ENCODE results near the gene GRK5.

The GRK5 gene

DNA sequence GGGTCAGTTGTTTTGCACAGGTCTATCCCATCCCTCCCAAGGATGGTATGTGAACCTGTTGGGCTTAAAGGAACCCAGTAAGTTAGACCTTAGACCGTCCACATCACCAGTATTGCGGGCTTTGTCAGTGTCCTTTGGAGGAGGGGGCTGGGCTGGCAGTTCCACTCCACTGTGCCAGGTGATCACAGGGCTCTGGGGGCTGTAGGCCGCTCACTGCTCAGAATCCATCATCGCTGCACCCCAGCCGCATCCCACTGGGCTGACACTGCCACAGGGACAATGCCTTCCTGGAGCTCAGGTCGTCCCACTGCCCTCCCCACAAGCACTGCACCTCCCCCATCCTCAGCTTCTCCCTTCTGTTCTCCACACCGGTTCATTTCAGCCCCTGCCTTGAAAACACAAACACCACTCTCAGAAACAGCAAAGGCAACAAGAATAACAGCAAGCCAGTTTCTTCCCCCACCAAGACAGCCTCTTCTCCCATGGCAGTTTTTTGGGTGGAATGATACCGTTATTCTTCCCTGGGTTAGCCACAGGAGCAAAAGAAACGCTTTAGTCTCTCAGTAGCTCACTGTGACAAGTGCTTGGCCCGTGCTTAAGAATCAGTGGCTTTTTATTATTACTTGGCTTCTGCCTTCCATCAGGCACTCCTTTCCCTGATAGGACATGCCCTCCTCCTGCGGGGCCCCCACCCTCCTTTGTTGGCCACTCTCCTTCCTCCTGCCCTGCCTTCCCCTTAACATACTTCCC is 111.2 kb downstream of the GRK5 start:
- no peak for DNase-seq (ENCODE audit: low spot score)

DNA sequence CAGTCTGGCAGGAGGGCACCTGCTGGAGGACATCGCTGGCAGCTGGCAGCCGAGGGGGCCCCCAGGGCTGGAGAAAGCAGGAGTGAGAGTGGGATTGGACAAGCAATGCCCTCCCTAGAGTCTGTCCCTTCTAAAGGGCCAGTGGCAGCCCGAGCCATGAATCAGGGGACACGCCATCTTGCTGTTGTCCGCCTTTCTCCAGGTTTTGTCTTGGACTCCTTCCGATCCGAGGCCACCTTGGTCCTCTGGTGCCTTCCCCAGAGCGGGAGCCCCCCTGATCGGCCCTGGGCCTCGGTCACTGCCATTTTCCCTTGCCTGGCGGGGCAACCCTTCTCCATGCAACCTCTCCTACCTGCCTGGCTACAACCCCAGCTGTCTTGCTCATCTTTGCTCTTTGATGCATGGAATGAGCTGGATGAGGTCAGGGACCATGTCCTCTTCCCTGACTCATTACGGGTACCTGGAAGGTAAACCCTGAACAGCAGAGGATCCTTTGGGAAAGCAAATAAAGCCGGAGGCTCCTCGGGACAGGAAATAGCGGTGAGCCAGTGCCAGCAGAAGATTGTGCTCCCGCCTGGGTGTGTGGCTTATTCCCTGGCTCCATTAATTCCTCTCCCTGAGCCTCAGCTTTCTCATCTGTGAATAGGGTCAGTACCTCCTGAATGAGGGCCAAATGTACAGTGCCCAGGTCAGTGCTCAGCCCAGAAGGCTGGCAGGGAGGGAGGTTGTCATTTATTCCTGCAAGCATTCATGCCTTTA is 112.0 kb downstream of the GRK5 start:
- DNase-seq (ENCODE audit: low spot score) = no peak

GRCh38 chr10:119319920-119320258 is 112.5 kb downstream of the GRK5 start:
- no peak for DNase-seq (ENCODE audit: low spot score)

DNA sequence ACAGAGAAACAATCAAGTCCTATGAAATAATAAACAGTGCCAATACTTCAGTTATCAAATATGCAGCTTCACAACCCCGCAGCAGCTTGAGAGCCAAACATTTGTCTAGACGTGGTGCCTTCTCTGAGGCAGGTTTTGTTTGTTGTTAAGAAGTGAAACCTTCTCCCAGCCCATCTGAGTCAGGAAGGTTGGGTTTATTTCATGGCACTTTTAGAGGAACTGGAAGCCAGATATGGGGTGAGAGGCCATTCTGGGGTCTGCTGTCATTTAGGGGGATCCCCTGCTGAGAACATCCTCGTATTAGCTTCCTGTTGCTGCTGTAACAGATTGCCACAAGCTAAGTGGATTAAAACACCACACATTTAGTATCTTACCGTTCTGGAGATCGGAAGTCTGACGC is 113.6 kb downstream of the GRK5 start:
- no peak for DNase-seq (ENCODE audit: low spot score)

- DNase-seq (ENCODE audit: low spot score) = no peak
Observed at GRCh38 chr10:119323085-119324016, 116.0 kb downstream of the GRK5 start.

GRCh38 chr10:119325131-119325530 is 117.8 kb downstream of the GRK5 start:
- DNase-seq (ENCODE audit: low spot score) = no peak

DNA sequence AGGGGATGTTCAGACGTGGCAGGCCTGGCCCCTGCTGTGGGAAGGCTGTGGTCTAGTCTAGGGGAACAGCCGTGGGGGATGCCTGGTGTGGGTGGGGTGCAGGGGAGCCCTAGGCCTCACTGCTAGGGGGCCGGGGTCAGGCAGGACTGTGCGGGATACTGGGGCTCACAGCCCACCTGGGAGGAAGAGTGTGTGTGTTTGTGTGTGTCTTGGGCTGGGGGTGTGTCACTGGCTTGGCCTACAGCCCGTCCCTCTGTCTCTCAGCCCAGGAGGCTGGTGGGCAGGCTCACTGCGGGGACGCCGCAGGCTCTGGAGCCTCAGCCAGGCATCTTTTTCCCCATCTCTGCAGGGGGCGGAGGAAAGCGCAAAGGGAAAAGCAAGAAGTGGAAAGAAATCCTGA is 118.8 kb downstream of the GRK5 start:
- no peak for DNase-seq (ENCODE audit: low spot score)

- DNase-seq (ENCODE audit: low spot score) = no peak
Observed at GRCh38 chr10:119327096-119327745, 119.8 kb downstream of the GRK5 start.

DNA sequence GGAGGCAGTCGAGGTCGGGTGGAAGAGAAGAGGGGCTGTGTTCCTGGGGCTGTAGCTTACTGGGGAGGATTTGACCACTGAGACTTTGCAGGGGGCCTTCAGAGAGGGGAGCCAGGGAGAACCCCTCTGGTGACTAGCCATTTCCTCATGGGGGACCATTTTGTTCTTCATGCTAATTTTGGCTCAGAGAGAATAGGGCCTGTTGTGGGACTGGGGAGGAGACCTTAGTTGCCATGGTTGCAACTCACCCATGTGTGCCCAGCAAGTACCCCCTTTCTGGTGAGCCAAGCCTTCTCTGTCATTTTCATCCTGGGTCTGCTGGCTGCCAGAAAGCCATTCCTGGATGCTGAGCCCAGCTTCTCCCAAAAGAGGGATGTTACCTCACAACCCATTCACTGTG is 120.9 kb downstream of the GRK5 start:
- DNase-seq (ENCODE audit: low spot score) = no peak

- DNase-seq (ENCODE audit: low spot score) = no peak
Observed at GRCh38 chr10:119330342-119330741, 123.0 kb downstream of the GRK5 start.

GRCh38 chr10:119331061-119331460 is 123.7 kb downstream of the GRK5 start:
- DNase-seq (ENCODE audit: low spot score) = no peak

DNA sequence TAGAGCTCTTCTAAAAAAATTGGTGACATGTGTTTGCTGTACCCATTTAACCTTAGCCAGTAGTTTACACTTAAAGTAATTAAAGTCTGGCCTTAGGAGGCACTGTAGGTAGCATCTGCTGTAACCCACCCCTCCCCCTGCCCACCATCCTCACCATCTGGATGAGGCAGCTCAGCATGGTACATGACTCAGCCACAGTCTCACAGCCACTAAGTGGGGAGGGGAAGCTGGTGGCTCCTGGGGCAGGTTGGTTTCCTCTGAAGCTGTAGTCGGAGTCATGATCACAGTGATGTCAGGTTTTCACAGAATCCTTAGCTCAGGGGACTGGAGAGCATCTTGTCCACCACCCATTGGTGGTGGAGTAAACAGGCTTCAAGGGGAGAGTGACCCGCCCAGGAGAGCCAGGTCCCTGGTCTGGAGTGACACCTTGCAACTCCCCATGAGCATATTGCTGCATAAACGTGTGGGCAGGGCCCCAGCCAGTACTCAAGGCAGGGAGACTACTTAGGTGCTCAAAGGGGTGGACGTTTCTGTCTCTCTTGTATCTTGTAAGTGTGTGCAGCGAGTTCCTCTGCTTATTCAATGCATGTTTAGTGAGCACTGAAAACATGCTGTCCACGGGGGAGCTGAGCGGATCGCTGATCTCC is 125.9 kb downstream of the GRK5 start:
- DNase-seq (ENCODE audit: low spot score) = no peak

- DNase-seq (ENCODE audit: low spot score) = no peak
Observed at GRCh38 chr10:119335671-119336353, 128.4 kb downstream of the GRK5 start.

- no peak for DNase-seq (ENCODE audit: low spot score)
Observed at GRCh38 chr10:119336599-119336998, 129.2 kb downstream of the GRK5 start.

DNA sequence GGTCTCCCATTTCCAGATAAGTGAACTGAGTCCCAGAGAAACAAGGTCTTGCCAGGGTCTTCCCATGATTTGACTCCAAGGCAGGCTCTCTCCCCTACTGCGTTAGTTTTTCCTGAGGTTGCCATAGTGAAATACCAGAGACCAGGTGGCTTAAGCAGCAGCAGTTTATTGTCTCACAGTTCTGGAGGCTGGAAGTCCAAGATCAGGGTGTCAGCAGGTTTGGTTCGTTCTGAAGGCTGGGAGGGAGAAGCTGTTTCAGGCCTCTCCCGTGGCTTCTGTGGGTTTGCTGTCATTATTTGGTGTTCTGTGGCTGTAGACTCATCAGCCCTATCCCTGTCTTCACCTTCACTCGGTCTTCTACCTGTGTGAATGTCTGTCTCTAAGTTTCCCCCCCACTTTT is 129.9 kb downstream of the GRK5 start:
- DNase-seq (ENCODE audit: low spot score) = no peak

GRCh38 chr10:119337796-119338432 is 130.5 kb downstream of the GRK5 start:
- no peak for DNase-seq (ENCODE audit: low spot score)

- no peak for DNase-seq (ENCODE audit: low spot score)
Observed at GRCh38 chr10:119339109-119339508, 131.7 kb downstream of the GRK5 start.

DNA sequence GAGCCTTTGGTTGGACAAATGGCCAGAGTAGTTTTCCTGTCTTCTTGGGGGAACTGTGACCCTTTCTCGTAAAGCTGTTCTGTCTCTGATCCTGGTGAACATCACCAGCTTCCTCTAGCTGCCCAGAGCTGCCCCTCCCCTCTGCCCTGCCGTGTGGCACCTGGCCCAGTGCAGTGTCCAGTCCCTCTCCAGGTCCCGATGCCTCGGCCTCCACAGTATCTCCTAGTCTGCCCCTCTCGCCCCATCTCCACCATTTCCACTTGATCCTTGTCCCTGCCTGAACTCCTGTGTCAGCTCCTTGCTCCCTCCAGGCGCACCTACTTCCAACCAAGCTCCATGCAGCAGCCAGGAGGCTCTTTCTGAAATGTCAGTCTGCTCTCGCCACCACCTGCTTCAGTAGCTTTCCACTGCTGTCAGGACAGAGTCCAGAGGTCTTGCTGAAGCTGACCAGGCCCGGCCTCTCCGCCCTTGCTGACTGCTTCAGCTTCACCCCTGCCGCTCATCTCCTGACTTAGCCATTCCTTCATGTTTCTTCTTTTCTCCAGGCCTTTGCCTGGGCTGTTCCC is 133.6 kb downstream of the GRK5 start:
- DNase-seq (ENCODE audit: low spot score) = no peak

DNA sequence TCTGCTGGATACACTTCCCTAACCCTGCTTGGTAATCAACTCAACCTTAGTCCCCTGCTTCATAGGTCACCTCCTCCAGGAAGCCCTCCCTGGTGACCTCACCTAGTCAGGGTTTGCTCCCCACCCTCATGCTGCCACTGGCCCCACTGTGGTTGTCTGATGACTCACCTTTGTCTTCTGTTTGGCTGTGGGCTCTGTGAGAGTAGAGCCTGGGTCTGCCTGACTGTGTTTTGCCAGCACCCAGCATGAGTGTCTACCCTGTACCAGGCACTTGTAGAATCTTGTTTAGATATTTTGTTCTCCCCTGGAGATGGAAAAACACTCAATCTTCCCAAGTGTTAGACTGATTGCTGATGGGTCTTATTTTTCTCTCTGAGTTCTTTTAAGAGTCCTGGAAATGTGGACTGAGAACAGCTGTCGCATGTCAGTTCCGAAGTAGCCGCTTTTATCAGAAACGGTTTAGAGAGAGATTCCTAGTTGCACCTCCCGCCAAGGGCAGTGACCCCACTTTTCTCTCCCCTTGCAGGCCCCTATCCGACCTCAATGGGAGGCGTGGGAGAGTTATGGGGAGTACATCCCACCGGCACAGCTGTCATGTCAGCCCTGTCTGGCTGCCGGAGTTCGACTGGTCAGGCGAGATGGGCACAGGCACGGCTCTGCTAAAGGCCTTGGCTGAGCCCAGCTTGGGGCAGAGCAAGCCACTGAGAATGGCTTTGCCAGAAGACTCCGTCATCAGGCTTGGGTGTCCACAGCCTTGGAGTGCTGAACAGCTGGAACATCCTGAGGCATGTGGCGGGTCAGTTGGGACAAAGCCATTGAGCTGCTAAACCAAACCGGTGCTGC is 134.3 kb downstream of the GRK5 start:
- no peak for DNase-seq (ENCODE audit: low spot score)
